Natural killer cell (primary cell): Measurements from ENCODE around the gene KPNA3. TPM values are rescaled to one million over a fixed set of nuclear protein-coding genes. Genes with fewer than 3 reads are reported as not detected.

ENCODE experiments used
- ATAC-seq, 3 donors: fragments of 150-1000 bp in 2 of 3; fragments of 200-7000 bp in 1 of 3; cut with Tn5 transposase; 1 replicate in 1 of 3; 2 replicates in 2 of 3; pipeline ENCODE4 v1.10.0; 2021; ENCODE audit warnings: mild to moderate bottlenecking in 2 of 3, moderate library complexity in 2 of 3
- DNase-seq, 2 donors: peaks; one replicate each; pipeline versions ENCODE4 v3.0.0 to v3.0.0-alpha.2; 2013 to 2021; ENCODE audit warnings: mixed read lengths in 1 of 2
- H3K27ac ChIP-seq: one replicate; pipeline ENCODE4 v1.5.1; 2013; ENCODE audit warnings: mild to moderate bottlenecking, low read length
- H3K27me3 ChIP-seq: one replicate; pipeline ENCODE4 v1.6.1; 2013; ENCODE audit warnings: low read length; ENCODE audit not compliant: control insufficient read depth, insufficient read depth
- H3K36me3 ChIP-seq: one replicate; pipeline ENCODE4 v1.6.1; 2013; ENCODE audit warnings: low read length; ENCODE audit not compliant: control insufficient read depth, insufficient read depth
- H3K4me1 ChIP-seq: one replicate; pipeline ENCODE4 v1.6.1; 2013; ENCODE audit warnings: low read length; ENCODE audit not compliant: control insufficient read depth, insufficient read depth
- H3K4me3 ChIP-seq: one replicate; pipeline ENCODE4 v1.5.1; 2013; ENCODE audit warnings: low read length
- H3K9me3 ChIP-seq: one replicate; pipeline ENCODE4 v1.6.1; 2013; ENCODE audit warnings: low read length; ENCODE audit not compliant: control insufficient read depth, insufficient read depth
- H3K27ac Mint-ChIP-seq, 2 donors: one replicate each; pipeline ENCODE4 v1.8.0; 2022; ENCODE audit warnings: mild to moderate bottlenecking in 2 of 2, mixed read lengths in 2 of 2, moderate library complexity in 1 of 2
- H3K27me3 Mint-ChIP-seq, 2 donors: one replicate each; pipeline ENCODE4 v1.8.0; 2022; ENCODE audit warnings: low read depth in 2 of 2, mixed read lengths in 2 of 2
- H3K36me3 Mint-ChIP-seq: one replicate; pipeline ENCODE4 v1.8.0; 2022; ENCODE audit warnings: mixed read lengths
- H3K4me1 Mint-ChIP-seq, 2 donors: one replicate each; pipeline ENCODE4 v1.8.0; 2022; ENCODE audit warnings: mixed read lengths in 2 of 2
- H3K4me3 Mint-ChIP-seq: one replicate; pipeline ENCODE4 v1.8.0; 2022; ENCODE audit warnings: mild to moderate bottlenecking, moderate library complexity, mixed read lengths
- H3K9me3 Mint-ChIP-seq, 2 donors: one replicate each; pipeline ENCODE4 v1.8.0; 2022; ENCODE audit warnings: mixed read lengths in 2 of 2
- WGBS: methylation state at CpG from one replicate; pipeline ENCODE4 v1.1.7; 2013; ENCODE audit warnings: missing lambda C conversion rate; ENCODE audit not compliant: insufficient coverage; 5-methylcytosine and 5-hydroxymethylcytosine counted together
- intact Hi-C: fragments of 100-400 bp; cut with micrococcal nuclease; formaldehyde crosslinking; loops from one replicate; pipeline ENCODE4 v1.14.2; 2022
- total RNA-seq, 4 donors: library from RNA; stranded (reverse); fragments of 120-200 nt in 1 of 4; gene quantifications; one replicate each; pipeline versions ENCODE4 v1.2.3 to v1.2.4, GENCODE V29; 2013 to 2022
- TF ChIP-seq, protein P1 (sequence below): fragments of 200-600 bp; IDR thresholded peaks from one replicate; pipeline ENCODE4 v1.8.0; 2022; ENCODE audit warnings: antibody characterized with exemption

The KPNA3 gene
- total RNA-seq, 3 donors from 2014 or later (not counting 1 experiment from before 2014, with no cell fraction given) = 27.8 to 35.5 (median 29.8) TPM

DNA sequence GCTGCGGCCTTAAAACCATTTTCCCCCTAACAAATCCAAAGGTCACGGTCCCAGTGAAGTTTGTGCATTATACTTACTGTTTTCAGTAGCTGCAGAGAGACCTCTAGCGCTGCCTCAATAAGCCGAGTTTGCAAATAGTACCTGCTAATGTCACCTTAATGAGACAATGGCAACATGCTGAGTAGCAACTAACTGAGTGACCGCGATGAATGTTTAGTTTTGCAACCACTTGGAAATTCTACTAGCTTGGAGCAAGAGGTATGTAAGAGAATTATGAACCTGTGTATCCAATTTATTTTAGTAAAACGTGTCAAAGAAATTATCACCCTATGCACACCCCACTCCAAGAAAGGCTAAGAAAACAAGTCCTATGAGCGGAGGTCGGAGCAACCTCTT is 1.2 kb downstream of the KPNA3 start:
- Histone ChIP-seq H3K4me1 (peaks cover 14% of the 10 kb centered on the region), H3K4me3 (peak overlapping the region; percentile 61), H3K27me3 (no peaks in the 10 kb centered on the region), H3K27ac (peak overlapping the region; percentile 66), H3K9me3 (no peaks in the 10 kb centered on the region), H3K36me3 (no peaks in the 10 kb centered on the region)
- Mint-ChIP-seq H3K4me1 (peaks cover 47 to 49% of the 10 kb centered on the region in 2 donors), H3K4me3 (peak overlapping the region; percentile 91), H3K9me3 (no peaks in the 10 kb centered on the region), H3K27ac (peak overlapping the region; percentile 95 to 96), H3K36me3 (no peaks in the 10 kb centered on the region), H3K27me3 (peaks cover 10 to 11% of the 10 kb centered on the region in 2 donors)
- WGBS = 6% methylated on average over 8 of the region's 9 CpGs
- intact Hi-C loops = loop anchor here (5.0 kb wide), 2 partner anchors 294 to 331 kb away; partner anchors contain the start of gene PHF11
- ATAC-seq = no peak
- DNase-seq = peak in 1 of 2 donors; percentile 47
- TF ChIP-seq, protein P1, sequence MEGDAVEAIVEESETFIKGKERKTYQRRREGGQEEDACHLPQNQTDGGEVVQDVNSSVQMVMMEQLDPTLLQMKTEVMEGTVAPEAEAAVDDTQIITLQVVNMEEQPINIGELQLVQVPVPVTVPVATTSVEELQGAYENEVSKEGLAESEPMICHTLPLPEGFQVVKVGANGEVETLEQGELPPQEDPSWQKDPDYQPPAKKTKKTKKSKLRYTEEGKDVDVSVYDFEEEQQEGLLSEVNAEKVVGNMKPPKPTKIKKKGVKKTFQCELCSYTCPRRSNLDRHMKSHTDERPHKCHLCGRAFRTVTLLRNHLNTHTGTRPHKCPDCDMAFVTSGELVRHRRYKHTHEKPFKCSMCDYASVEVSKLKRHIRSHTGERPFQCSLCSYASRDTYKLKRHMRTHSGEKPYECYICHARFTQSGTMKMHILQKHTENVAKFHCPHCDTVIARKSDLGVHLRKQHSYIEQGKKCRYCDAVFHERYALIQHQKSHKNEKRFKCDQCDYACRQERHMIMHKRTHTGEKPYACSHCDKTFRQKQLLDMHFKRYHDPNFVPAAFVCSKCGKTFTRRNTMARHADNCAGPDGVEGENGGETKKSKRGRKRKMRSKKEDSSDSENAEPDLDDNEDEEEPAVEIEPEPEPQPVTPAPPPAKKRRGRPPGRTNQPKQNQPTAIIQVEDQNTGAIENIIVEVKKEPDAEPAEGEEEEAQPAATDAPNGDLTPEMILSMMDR = no peak

DNA sequence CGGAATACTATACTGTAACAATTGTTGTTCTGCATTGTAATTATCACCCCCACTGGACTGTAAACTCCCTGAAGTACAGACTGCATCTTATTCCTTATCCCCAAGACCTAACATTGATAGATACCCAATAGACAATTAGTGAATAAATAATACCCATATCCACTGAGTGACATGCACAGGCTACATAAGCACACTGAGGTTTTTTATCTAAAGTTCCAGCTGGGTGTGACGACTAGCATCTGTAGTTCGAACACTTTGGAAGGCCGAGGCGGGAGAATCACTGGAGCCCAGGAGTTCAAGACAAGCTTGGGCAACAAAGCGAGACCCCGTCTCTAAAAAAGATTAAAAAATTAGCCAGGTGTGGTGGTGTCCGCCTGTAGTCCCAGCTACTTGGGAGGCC is 2.5 kb downstream of the KPNA3 start:
- H3K4me1 Mint-ChIP-seq = peaks cover 60 to 63% of the 10 kb centered on the region in 2 donors
- ATAC-seq (no peak), DNase-seq (no peak)
- H3K27me3 Mint-ChIP-seq = no peaks in the 10 kb centered on the region
- H3K4me3 Mint-ChIP-seq = no peak overlapping the region
- Histone ChIP-seq H3K9me3 (no peaks in the 10 kb centered on the region), H3K4me3 (no peak overlapping the region), H3K27ac (no peak overlapping the region), H3K27me3 (no peaks in the 10 kb centered on the region), H3K36me3 (no peaks in the 10 kb centered on the region), H3K4me1 (peaks cover 14% of the 10 kb centered on the region)
- peak overlapping the region; percentile 4 to 5 for H3K27ac Mint-ChIP-seq
- TF ChIP-seq, protein P1 = no peak
- intact Hi-C loops = loop anchor here (5.0 kb wide), 2 partner anchors 293 to 332 kb away; partner anchors contain the start of gene PHF11
- H3K9me3 Mint-ChIP-seq = no peaks in the 10 kb centered on the region
- WGBS = 96% methylated on average over 8 of the region's 8 CpGs
- no peaks in the 10 kb centered on the region for H3K36me3 Mint-ChIP-seq

DNA sequence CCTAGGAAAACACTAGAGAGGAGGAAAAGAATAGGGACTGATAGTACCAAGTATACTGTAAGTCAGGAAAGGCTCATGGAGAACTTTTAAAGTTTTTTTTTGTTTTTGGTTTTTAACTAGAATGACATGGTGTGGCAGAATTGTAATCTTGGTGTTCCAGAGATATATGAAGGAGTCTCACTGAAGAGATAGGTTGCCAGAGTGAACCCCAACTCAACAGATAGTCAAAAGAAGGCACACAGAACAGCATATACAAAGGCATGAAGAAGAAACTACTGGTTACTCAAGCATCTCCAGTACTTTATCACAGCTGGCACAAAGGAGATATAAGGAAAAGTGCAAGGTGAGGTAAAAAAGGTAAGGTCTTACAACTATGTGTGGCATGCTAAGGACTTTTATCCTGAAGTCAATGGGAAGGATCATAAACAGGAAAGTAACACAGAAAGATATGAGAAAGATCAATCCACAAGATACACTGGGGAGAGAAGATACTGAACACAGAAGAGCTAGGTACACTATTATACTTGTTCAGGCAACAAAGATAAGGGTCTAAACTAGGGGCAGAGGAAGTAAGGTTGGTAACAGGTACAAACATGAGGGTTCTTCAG is 6.0 kb downstream of the KPNA3 start:
- Histone ChIP-seq H3K4me1 (peaks cover 5% of the 10 kb centered on the region), H3K36me3 (no peaks in the 10 kb centered on the region), H3K4me3 (no peak overlapping the region), H3K27me3 (no peaks in the 10 kb centered on the region), H3K9me3 (no peaks in the 10 kb centered on the region), H3K27ac (no peak overlapping the region)
- TF ChIP-seq, protein P1 = no peak
- ATAC-seq (no peak), DNase-seq (no peak)
- peaks cover 59 to 71% of the 10 kb centered on the region in 2 donors for H3K4me1 Mint-ChIP-seq
- H3K27me3 Mint-ChIP-seq = no peaks in the 10 kb centered on the region
- peak overlapping the region in 1 of 2 donors; percentile 0 for H3K27ac Mint-ChIP-seq
- intact Hi-C loops = no loop called here
- no peaks in the 10 kb centered on the region for H3K9me3 Mint-ChIP-seq
- no peaks in the 10 kb centered on the region for H3K36me3 Mint-ChIP-seq
- no peak overlapping the region for H3K4me3 Mint-ChIP-seq
